Measurements from ENCODE around the gene RTTN. TPM values are rescaled to one million over a fixed set of nuclear protein-coding genes. Genes with fewer than 3 reads are reported as not detected.
"Not testable (repeated sequence)": the region's sequence is repeated elsewhere in the genome, so short reads cannot be mapped to it uniquely, and the experiment has no call there.

The RTTN gene
- total RNA-seq, 1 donor from 2014 or later: 10.8 TPM

DNA sequence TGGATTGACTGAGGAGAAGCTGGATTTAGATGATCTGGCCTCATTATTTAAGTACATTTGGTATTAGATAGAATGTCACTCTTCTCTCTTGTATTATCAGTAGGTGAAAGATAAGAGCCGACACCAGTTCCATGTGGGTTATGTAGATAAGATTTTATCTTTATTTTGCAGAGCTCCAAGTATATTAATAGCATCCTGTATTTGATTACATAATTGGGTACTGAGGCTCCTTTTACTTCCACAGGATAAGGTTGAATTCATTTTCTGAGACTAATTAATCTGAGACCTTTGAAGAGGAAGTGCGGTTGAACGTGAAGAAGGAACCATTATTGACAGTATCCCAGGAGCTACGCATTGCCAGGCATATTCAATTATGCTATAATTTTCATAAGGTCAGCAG lies 225.0 kb downstream of the RTTN start:
- no peak overlapping the region for H3K27ac ChIP-seq
- intact Hi-C loops (cut with DNase I): no loop called here
- no peaks in the 10 kb centered on the region for H3K27me3 ChIP-seq (ENCODE audit: low read depth)
- no peaks in the 10 kb centered on the region for H3K36me3 ChIP-seq
- H3K9me3 ChIP-seq: peaks cover 16% of the 10 kb centered on the region
- DNase-seq (no peak), ATAC-seq (no peak)
- TF ChIP-seq, protein P1, sequence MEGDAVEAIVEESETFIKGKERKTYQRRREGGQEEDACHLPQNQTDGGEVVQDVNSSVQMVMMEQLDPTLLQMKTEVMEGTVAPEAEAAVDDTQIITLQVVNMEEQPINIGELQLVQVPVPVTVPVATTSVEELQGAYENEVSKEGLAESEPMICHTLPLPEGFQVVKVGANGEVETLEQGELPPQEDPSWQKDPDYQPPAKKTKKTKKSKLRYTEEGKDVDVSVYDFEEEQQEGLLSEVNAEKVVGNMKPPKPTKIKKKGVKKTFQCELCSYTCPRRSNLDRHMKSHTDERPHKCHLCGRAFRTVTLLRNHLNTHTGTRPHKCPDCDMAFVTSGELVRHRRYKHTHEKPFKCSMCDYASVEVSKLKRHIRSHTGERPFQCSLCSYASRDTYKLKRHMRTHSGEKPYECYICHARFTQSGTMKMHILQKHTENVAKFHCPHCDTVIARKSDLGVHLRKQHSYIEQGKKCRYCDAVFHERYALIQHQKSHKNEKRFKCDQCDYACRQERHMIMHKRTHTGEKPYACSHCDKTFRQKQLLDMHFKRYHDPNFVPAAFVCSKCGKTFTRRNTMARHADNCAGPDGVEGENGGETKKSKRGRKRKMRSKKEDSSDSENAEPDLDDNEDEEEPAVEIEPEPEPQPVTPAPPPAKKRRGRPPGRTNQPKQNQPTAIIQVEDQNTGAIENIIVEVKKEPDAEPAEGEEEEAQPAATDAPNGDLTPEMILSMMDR (IDR thresholded peaks at IDR 0.05): no peak
- no peaks in the 10 kb centered on the region for H3K4me1 ChIP-seq
- no peak overlapping the region for H3K4me3 ChIP-seq

DNA sequence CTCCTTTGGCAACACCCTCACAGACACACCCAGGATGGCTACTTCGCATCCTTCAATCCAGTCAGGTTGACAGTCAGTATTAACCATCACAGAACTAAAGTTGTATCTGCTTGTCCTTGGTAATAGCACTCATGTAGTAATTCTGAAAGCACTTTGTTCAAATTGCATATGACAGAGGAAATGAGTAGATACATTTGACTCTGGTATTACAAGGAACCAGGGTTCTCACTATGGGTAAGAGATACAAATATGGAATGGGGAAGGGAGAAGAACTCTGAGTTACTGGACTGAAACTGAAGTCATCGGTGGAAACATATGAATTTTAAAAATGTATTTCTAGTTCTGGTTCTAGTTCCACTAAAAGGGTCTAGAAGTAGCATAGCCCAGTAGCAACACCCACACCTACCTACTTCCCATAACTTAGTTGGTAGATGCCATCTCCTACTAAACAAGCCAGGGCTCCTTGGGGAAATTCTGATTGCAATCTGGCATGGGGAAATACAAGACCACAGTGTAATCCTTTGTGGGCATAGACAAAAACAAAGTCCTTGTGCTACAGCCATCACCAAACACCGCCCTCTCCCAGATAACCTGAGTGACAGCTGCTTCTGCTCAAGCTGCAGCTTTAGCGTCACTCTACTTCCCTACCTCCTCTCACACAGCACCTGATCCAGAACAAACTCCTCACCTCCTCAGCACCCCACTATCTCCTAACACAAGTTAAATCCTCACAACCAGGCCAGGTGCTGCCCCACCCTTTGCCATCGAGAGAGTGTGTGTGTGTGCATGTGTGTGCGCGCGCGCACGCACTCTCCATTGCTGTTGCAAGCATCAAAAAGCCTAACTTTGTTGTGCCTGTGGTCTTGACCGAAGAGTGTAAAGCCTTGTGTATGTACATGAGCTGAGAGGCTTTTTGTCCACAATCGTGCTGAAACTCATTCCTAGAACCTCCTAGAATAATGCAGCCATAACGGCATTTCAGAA lies 226.5 kb downstream of the RTTN start:
- TF ChIP-seq, protein P1 (IDR thresholded peaks at IDR 0.05): no peak
- ATAC-seq (no peak), DNase-seq (no peak)
- Histone ChIP-seq H3K4me3 (no peak overlapping the region), H3K4me1 (no peaks in the 10 kb centered on the region), H3K9me3 (peaks cover 16% of the 10 kb centered on the region), H3K36me3 (no peaks in the 10 kb centered on the region), H3K27ac (no peak overlapping the region), H3K27me3 (ENCODE audit: low read depth) (no peaks in the 10 kb centered on the region)
- intact Hi-C loops (cut with DNase I): no loop called here

DNA sequence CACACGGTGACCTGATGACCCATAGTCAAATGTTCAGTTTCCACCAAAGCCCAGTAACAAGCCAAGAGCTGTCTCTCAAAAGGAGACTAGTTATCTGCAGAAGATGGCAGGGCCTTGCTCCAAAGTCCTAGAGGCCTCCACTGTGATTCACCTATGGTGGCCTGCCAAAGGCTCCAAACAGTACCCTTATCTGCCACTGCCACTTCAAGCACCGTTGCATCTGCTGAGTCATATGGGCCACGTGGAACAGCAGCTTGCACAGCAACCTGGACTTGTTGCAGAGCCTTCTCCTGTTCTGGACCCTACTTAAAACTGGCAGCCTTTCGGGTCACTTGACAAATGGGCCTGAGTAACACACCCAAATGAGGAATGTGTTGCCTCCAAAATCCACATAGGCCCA lies 230.2 kb downstream of the RTTN start:
- intact Hi-C loops (cut with DNase I); H3K4me3 ChIP-seq; H3K27me3 ChIP-seq (ENCODE audit: low read depth); H3K27ac ChIP-seq; DNase-seq; H3K4me1 ChIP-seq; H3K36me3 ChIP-seq; ATAC-seq: not testable (repeated sequence)
- peaks cover 28% of the 10 kb centered on the region for H3K9me3 ChIP-seq

DNA sequence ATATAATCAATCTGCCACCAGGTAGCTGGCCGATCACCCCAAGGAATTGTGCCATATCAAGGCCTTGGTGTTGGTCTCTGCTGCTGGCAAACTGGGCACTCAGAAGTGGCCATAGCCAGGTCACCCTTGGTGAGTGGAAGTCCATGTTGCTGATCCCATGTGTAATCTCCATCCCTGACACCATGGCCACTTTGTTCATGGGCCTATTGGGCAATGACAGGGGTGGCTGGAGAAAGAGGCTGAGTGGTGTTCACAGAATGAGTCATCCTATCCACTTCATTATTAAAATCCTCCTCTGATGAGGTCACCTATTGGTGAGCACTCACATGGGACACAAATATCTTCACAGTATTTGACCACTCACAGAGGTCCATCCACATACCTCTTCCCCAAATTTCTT lies 231.1 kb downstream of the RTTN start:
- DNase-seq (no peak), ATAC-seq (no peak)
- H3K27me3 ChIP-seq (ENCODE audit: low read depth): no peaks in the 10 kb centered on the region
- no peaks in the 10 kb centered on the region for H3K4me1 ChIP-seq
- H3K27ac ChIP-seq: no peak overlapping the region
- peaks cover 28% of the 10 kb centered on the region for H3K9me3 ChIP-seq
- H3K36me3 ChIP-seq: no peaks in the 10 kb centered on the region
- H3K4me3 ChIP-seq: no peak overlapping the region
- intact Hi-C loops (cut with DNase I): no loop called here
- TF ChIP-seq, protein P1 (IDR thresholded peaks at IDR 0.05): no peak

DNA sequence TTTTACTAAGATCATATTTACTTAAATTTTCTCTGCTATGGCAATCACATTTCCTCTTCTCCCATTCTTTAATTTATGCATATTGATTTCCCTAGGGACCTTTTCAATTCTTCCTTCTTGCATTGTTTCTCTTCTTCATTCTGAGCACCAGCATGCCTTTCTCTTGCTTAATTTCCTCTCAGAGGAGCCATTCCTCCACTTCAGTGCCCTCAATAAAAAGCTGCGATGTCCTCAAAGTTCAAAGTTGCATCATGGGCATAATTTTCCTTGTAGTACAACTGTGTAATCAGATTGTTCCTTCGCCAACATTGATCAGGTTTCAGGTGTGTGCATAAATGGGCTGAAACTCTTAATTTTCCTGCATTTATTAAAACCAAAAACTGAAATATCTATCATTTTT lies 236.0 kb downstream of the RTTN start:
- TF ChIP-seq, protein P1 (IDR thresholded peaks at IDR 0.05): no peak
- intact Hi-C loops (cut with DNase I): no loop called here
- no peak for ATAC-seq
- Histone ChIP-seq H3K9me3 (peaks cover 13% of the 10 kb centered on the region), H3K36me3 (no peaks in the 10 kb centered on the region), H3K4me1 (no peaks in the 10 kb centered on the region), H3K27ac (no peak overlapping the region), H3K27me3 (ENCODE audit: low read depth) (no peaks in the 10 kb centered on the region), H3K4me3 (no peak overlapping the region)
- DNase-seq: no peak

DNA sequence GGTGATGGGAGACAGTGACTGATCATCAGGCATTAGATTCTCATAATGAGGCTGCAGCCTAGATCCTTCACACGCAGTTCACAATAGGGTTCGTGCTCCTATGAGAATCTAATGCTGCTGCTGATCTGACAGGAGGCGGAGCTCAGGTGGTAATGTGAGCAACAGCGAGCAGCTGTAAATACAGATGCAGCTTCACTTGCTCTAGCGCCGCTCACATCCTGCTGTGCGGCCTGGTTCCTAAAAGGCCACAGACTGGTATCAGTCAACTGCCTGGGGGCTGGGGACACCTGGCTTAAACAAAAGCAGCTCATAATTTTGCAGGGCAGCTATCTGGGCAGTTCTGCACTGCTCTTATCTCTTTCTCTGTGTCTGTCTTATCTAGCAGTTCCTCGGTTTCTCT lies 237.4 kb downstream of the RTTN start:
- DNase-seq (no peak), ATAC-seq (no peak)
- Histone ChIP-seq H3K4me1 (no peaks in the 10 kb centered on the region), H3K27me3 (ENCODE audit: low read depth) (no peaks in the 10 kb centered on the region), H3K27ac (no peak overlapping the region), H3K36me3 (no peaks in the 10 kb centered on the region), H3K9me3 (peaks cover 13% of the 10 kb centered on the region), H3K4me3 (no peak overlapping the region)
- intact Hi-C loops (cut with DNase I): no loop called here
- TF ChIP-seq, protein P1 (IDR thresholded peaks at IDR 0.05): no peak
